Thoracic aorta (tissue), 2 donors: ENCODE results near the gene ELAVL2. TPM values are rescaled to one million over a fixed set of nuclear protein-coding genes. Genes with fewer than 3 reads are reported as not detected.

Experiments used
- ATAC-seq: fragments of 150-250 bp; one replicate; pipeline ENCODE4 v1.8.0; 2017; ENCODE audit warnings: low read depth; ENCODE audit not compliant: insufficient number of reproducible peaks, low FRiP score
- DNase-seq: peaks from one replicate; pipeline ENCODE4 v3.0.0-alpha.2; 2020; ENCODE audit warnings: low spot score
- H3K27ac ChIP-seq, 2 donors: fragments of 200-600 bp; sonication (generic); 1 replicate in 1 of 2; 2 replicates in 1 of 2; pipeline ENCODE4 v1.5.1; 2016; ENCODE audit warnings: mild to moderate bottlenecking in 2 of 2, moderate library complexity in 2 of 2
- H3K27me3 ChIP-seq: fragments of 200-600 bp; sonication (generic); replicated peaks from 2 replicates; pipeline ENCODE4 v1.6.0; 2016; ENCODE audit warnings: mild to moderate bottlenecking; ENCODE audit not compliant: insufficient read depth
- H3K36me3 ChIP-seq: fragments of 200-600 bp; sonication (generic); one replicate; pipeline ENCODE4 v1.5.1; 2016
- H3K4me1 ChIP-seq, 2 donors: fragments of 200-600 bp; sonication (generic); 1 replicate in 1 of 2; 2 replicates in 1 of 2; pipeline versions ENCODE4 v1.5.1 to v1.6.0; 2016; ENCODE audit warnings: low read depth in 2 of 2, mild to moderate bottlenecking in 1 of 2; ENCODE audit not compliant: control insufficient read depth in 1 of 2
- H3K4me3 ChIP-seq: fragments of 200-600 bp; sonication (generic); 2 replicates; pipeline ENCODE4 v1.5.1; 2016; ENCODE audit warnings: mild to moderate bottlenecking
- H3K9me3 ChIP-seq: fragments of 200-600 bp; sonication (generic); 2 replicates; pipeline ENCODE4 v1.5.1; 2016
- total RNA-seq, 2 donors: library from RNA; depleted of rRNA; stranded (reverse); fragments of >200 nt; gene quantifications; one replicate each; pipeline versions ENCODE4 v1.1.0 to v1.2.3, GENCODE V29; 2016
- TF ChIP-seq, protein P1 (sequence below): fragments of 200-600 bp; sonication (generic); IDR thresholded peaks from one replicate; pipeline ENCODE4 v1.5.1; 2019; ENCODE audit warnings: antibody characterized with exemption

ELAVL2 gene
- total RNA-seq, 2 donors from 2014 or later = not detected

DNA sequence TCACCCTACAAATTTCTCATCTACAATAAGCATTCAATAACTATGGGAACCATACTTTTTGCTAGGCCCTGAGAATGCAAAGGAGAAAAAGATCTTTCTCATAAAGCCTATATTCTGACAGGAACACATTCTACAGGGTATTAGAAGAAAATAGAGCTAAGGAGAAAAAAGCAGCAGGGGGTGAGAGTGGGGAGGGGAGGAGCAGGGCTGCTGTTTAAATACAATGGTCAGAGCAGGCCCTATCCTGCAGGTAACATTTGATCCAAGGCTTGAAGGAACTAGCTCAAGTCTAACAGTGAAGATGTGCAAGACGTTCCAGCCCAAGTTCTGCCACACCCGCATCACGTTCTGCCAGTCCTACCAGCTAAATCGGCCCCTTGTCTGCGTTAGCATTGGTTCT, 89.7 kb downstream of the ELAVL2 start:
- Histone ChIP-seq H3K27me3 (no peaks in the 10 kb centered on the region), H3K36me3 (no peaks in the 10 kb centered on the region), H3K4me1 (no peaks in the 10 kb centered on the region), H3K9me3 (no peaks in the 10 kb centered on the region), H3K27ac (no peak overlapping the region), H3K4me3 (no peak overlapping the region)
- DNase-seq = no peak
- TF ChIP-seq, protein P1, sequence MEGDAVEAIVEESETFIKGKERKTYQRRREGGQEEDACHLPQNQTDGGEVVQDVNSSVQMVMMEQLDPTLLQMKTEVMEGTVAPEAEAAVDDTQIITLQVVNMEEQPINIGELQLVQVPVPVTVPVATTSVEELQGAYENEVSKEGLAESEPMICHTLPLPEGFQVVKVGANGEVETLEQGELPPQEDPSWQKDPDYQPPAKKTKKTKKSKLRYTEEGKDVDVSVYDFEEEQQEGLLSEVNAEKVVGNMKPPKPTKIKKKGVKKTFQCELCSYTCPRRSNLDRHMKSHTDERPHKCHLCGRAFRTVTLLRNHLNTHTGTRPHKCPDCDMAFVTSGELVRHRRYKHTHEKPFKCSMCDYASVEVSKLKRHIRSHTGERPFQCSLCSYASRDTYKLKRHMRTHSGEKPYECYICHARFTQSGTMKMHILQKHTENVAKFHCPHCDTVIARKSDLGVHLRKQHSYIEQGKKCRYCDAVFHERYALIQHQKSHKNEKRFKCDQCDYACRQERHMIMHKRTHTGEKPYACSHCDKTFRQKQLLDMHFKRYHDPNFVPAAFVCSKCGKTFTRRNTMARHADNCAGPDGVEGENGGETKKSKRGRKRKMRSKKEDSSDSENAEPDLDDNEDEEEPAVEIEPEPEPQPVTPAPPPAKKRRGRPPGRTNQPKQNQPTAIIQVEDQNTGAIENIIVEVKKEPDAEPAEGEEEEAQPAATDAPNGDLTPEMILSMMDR = no peak
- ATAC-seq = no peak

DNA sequence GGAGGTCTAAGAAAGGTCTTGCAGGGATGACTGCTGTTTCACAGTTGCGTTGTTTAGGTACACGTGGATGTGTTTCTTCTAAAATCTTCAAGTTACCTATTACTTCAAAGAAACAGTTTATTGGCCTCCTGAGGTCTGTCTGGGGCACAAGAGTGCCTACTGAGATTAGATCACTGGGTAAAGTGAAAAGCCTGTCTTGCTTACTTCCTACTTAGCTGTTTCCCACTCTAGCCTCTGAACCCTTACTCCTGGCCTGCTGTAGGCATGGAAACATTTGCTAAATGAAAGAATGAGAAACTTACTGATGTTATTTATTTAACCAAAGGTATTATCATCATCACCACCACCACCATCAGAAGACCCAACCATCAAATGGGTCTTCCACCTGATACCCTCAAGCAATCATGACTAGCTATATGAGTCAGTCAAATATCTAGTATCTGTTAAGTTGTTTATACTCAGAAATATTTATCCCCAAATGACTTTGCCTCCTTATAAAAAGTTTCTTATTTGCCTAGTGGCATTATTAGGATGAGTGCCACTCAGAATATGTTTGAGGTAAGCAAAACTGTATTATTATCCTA, 92.5 kb downstream of the ELAVL2 start:
- no peaks in the 10 kb centered on the region for H3K27me3 ChIP-seq
- no peaks in the 10 kb centered on the region for H3K9me3 ChIP-seq
- no peak overlapping the region for H3K4me3 ChIP-seq
- no peaks in the 10 kb centered on the region for H3K4me1 ChIP-seq
- TF ChIP-seq, protein P1 = no peak
- DNase-seq (no peak), ATAC-seq (no peak)
- H3K27ac ChIP-seq = no peak overlapping the region
- H3K36me3 ChIP-seq = no peaks in the 10 kb centered on the region

DNA sequence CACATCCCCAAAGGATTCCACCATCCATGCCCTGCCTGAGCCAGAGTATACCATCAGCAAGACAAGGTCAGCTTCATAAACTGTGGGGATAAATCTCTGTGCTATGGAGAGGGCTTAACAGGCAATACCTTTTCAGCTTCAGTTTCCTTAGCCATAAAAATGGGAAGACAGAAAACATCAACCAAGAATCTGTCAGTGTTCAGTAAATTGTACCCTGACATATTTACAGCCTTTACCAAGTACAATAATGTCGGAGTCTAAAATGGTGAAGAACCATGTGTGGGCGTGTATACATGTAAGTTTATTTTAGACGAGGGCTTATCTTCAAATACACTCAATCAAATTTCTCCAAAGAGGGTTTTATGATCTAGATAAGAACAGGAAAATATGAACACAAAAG, 94.7 kb downstream of the ELAVL2 start:
- Histone ChIP-seq H3K4me1 (no peaks in the 10 kb centered on the region), H3K27ac (no peak overlapping the region), H3K4me3 (no peak overlapping the region), H3K36me3 (no peaks in the 10 kb centered on the region), H3K27me3 (no peaks in the 10 kb centered on the region), H3K9me3 (no peaks in the 10 kb centered on the region)
- TF ChIP-seq, protein P1 = no peak
- DNase-seq (no peak), ATAC-seq (no peak)

GRCh38 chr9:23730364-23730763, 95.7 kb downstream of the ELAVL2 start:
- ATAC-seq = no peak
- TF ChIP-seq, protein P1 = no peak
- no peaks in the 10 kb centered on the region for H3K27me3 ChIP-seq
- H3K27ac ChIP-seq = no peak overlapping the region
- no peak for DNase-seq
- H3K9me3 ChIP-seq = no peaks in the 10 kb centered on the region
- H3K4me1 ChIP-seq = no peaks in the 10 kb centered on the region
- no peaks in the 10 kb centered on the region for H3K36me3 ChIP-seq
- no peak overlapping the region for H3K4me3 ChIP-seq

DNA sequence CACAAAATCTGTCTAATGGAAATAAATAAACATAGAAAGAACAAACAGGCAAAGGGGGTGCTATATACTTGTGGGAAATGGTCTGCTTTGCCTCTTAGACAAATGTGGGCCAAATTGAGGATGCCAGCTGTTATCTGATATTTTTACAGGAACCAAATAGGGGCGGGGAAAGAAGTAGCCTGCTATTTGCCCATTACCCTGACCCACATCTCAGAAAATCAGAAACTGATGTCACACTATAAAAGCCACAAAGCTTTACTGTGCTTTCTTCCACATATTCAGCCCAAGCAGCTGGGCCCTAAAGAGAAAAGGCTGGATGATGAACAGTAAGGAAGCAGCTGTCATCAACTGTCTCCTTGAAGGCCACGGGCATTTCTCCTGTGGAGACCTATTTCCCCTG, 97.3 kb downstream of the ELAVL2 start:
- TF ChIP-seq, protein P1 = no peak
- no peak overlapping the region for H3K27ac ChIP-seq
- no peaks in the 10 kb centered on the region for H3K9me3 ChIP-seq
- no peak overlapping the region for H3K4me3 ChIP-seq
- H3K36me3 ChIP-seq = no peaks in the 10 kb centered on the region
- DNase-seq (no peak), ATAC-seq (no peak)
- H3K4me1 ChIP-seq = no peaks in the 10 kb centered on the region
- no peaks in the 10 kb centered on the region for H3K27me3 ChIP-seq
